LNCaP clone FGC (cell line): ENCODE measurements around the gene DDAH2.

Experiments used
- DNase-seq: peaks from one replicate; pipeline ENCODE4 v3.0.0-alpha.2; 2011; ENCODE audit warnings: low read depth
- H3K4me3 ChIP-seq: 2 replicates; pipeline ENCODE4 v1.5.1; 2011; ENCODE audit warnings: mild to moderate bottlenecking, low read depth, low read length, control low read depth
- TF ChIP-seq, protein P1 (sequence below): IDR thresholded peaks from 2 replicates; pipeline ENCODE4 v1.5.1; 2012; ENCODE audit warnings: mild to moderate bottlenecking; ENCODE audit not compliant: control insufficient read depth, insufficient read depth; ENCODE audit errors: extremely low read depth

DDAH2 gene

DNA sequence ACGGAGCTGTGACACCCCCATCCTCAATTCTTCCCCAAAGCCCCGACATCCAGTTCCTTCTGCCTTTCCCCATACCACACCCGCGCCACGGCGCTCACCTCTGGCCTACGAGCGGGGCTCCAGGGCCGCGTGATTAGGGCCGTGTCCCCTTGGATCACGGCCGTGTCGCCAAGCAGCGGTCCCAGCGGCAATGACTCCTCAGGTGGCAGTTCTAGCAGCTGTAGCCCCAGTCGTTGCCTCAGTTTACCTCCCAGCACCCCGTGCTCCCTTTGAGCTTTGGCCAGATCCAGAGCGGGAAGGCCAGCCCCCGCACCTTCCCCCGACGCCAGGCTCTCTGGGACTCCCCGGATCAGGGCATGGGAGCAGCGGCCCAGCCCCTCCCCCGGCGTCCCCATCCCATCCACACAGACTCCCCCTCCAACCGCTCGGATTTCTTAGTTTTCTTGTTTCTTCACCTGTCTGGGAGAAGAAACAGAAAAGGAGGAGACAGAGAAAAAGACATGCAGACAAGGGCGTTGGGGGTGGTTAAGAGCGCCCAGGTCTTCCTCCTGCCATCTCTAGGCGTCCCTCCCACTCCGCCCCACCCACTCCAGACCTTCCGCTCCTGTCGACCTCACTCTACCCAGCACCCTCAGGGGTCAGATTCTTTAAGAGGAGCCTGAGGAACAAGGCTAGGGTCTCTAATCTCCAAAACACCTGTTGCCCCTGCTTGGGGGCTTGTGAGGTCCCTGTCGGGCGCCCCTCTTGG, at the start of gene DDAH2:
TSS of gene DDAH2 (minus strand) at position 533 of the 748 bp plus-strand sequence. CDS start at position 395, 138 bp downstream.
- TF ChIP-seq, protein P1, sequence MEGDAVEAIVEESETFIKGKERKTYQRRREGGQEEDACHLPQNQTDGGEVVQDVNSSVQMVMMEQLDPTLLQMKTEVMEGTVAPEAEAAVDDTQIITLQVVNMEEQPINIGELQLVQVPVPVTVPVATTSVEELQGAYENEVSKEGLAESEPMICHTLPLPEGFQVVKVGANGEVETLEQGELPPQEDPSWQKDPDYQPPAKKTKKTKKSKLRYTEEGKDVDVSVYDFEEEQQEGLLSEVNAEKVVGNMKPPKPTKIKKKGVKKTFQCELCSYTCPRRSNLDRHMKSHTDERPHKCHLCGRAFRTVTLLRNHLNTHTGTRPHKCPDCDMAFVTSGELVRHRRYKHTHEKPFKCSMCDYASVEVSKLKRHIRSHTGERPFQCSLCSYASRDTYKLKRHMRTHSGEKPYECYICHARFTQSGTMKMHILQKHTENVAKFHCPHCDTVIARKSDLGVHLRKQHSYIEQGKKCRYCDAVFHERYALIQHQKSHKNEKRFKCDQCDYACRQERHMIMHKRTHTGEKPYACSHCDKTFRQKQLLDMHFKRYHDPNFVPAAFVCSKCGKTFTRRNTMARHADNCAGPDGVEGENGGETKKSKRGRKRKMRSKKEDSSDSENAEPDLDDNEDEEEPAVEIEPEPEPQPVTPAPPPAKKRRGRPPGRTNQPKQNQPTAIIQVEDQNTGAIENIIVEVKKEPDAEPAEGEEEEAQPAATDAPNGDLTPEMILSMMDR: no peak
- no peak for DNase-seq
- H3K4me3 ChIP-seq: peak within 1 kb of the TSS; percentile 85

DNA sequence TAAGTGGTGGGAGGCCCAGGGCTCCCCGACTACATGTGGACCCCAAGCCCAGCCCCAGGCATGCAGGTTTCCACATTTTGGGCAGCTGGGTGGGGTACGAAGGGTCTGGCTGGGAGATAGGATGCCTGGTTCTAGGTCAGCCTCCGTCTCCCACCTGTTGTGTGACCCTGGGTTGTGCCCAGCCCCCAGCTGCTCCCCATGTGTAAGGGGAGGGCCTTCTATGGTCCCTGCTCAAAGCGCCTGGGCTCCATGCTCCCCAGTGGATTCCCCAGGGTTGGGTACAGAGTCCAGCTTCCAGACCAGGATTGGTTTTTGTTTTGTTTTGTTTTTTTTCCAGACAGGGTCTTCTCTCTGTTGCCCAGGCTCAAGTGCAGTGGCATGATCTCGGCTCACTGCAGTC, 49.1 kb upstream of the DDAH2 start:
- H3K4me3 ChIP-seq: no peak overlapping the region
- TF ChIP-seq, protein P1: no peak
- DNase-seq: no peak

- no peak for DNase-seq
- H3K4me3 ChIP-seq: no peak overlapping the region
- TF ChIP-seq, protein P1: no peak
These were observed 48.6 kb upstream of the DDAH2 start for GRCh38 chr6:31777667-31778050.

DNA sequence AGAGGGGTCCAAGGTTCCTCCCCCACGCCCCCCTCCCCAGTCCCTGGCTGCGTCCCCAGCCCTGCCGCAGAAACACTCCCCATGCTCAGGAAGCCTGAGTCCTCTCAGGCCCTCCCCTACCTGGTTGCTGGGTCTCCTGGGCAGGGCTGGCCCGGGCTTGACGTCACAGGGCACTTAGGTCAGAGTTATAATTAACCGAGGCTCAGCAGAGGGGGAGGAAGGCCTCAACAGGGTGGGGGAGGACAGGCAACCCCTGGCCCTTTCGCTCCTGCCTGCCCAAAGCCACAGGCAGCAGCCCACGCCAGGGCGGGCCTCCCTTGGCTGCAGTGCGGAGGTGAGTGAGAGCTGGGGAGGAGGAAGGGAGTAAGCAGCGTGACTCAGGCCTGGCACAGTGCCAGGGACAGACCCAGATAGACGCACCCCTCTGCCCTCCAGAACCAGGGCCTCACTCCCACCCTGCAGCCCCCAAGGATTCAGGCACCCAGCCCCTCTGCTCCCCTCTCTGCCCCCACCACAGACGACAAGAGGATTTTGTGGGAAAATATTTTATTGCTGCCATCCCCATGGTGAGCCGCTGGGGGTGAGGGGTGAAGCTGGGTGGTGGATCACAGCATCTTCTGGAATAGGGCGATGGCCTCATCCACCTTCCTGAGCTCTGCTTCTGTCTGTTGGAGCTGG, 48.0 kb upstream of the DDAH2 start, which contains the start of gene VWA7:
TSS of gene VWA7 (minus strand) at position 340 of the 678 bp plus-strand sequence. CDS start 549 bp downstream, outside the sequence.
- TF ChIP-seq, protein P1: no peak
- no peak within 1 kb of the TSS for H3K4me3 ChIP-seq
- DNase-seq: peak; percentile 30

GRCh38 chr6:31776485-31776988, 47.4 kb upstream of the DDAH2 start:
- TF ChIP-seq, protein P1: no peak

GRCh38 chr6:31775633-31776484, 46.8 kb upstream of the DDAH2 start:
- DNase-seq: no peak
- TF ChIP-seq, protein P1: no peak

More at GRCh38 chr6:31776485-31776988, 47.4 kb upstream of the DDAH2 start:
- no peak for DNase-seq
- H3K4me3 ChIP-seq: no peak overlapping the region

More at GRCh38 chr6:31775633-31776484, 46.8 kb upstream of the DDAH2 start:
- H3K4me3 ChIP-seq: no peak overlapping the region
